HL-60 (cell line): Measurements from ENCODE around the gene RNASE4.

Experiments
- DNase-seq, 2 experiments: peaks; one replicate each; pipeline ENCODE4 v3.0.0-alpha.2; 2010 to 2020; ENCODE audit warnings: low read depth in 1 of 2, low spot score in 1 of 2
- H3K27ac ChIP-seq: fragments of 250-450 bp; sonication (Bioruptor Pico); replicated peaks from 2 replicates; pipeline ENCODE4 v1.5.1; 2020; ENCODE audit warnings: mild to moderate bottlenecking, moderate library complexity
- H3K27me3 ChIP-seq: fragments of 250-450 bp; sonication (Bioruptor Pico); 2 replicates; pipeline ENCODE4 v1.5.1; 2021; ENCODE audit warnings: mild to moderate bottlenecking, moderate library complexity; ENCODE audit not compliant: insufficient read depth, poor library complexity, severe bottlenecking
- H3K4me3 ChIP-seq: replicated peaks from 2 replicates; pipeline ENCODE4 v1.5.1; 2011; ENCODE audit warnings: mild to moderate bottlenecking, control low read depth, low read length; ENCODE audit not compliant: insufficient read depth
- CTCF ChIP-seq: IDR thresholded peaks from one replicate; pipeline ENCODE4 v1.5.1; 2011; ENCODE audit warnings: low read length, control low read depth, inconsistent platforms; ENCODE audit not compliant: insufficient read depth
- GABPA ChIP-seq: IDR thresholded peaks from 2 replicates; pipeline ENCODE4 v1.6.1; 2012; ENCODE audit warnings: low read depth
- POLR2AphosphoS5 ChIP-seq: IDR thresholded peaks from 2 replicates; pipeline ENCODE4 v1.6.1; 2012; ENCODE audit warnings: low read depth
- REST ChIP-seq: IDR thresholded peaks from 2 replicates; pipeline ENCODE4 v1.6.1; 2012; ENCODE audit warnings: low read depth; ENCODE audit not compliant: insufficient replicate concordance
- SPI1 ChIP-seq: IDR thresholded peaks from 2 replicates; pipeline ENCODE4 v1.6.1; 2012; ENCODE audit warnings: low read depth, mild to moderate bottlenecking, borderline replicate concordance

The RNASE4 gene

GRCh38 chr14:20690848-20691640 lies 6.7 kb downstream of the RNASE4 start:
- no peaks in the 10 kb centered on the region for H3K27me3 ChIP-seq
- no peak overlapping the region for H3K27ac ChIP-seq
- no peak overlapping the region for H3K4me3 ChIP-seq
- TF ChIP-seq SPI1 (no peak; the same call in 1 of the 2 replicates), CTCF (peak; percentile 84)
- peak; percentile 49 to 67 for DNase-seq

GRCh38 chr14:20692116-20692751 lies 7.9 kb downstream of the RNASE4 start:
- no peaks in the 10 kb centered on the region for H3K27me3 ChIP-seq
- no peak overlapping the region for H3K4me3 ChIP-seq
- H3K27ac ChIP-seq = no peak overlapping the region
- no peak for TF ChIP-seq REST
- TF ChIP-seq POLR2AphosphoS5 = no peak
- TF ChIP-seq SPI1 = no peak
- TF ChIP-seq CTCF = no peak
- no peak for TF ChIP-seq GABPA
- DNase-seq = no peak

- no peak overlapping the region for H3K27ac ChIP-seq
- TF ChIP-seq GABPA = no peak
- TF ChIP-seq SPI1 = no peak
- no peak for TF ChIP-seq POLR2AphosphoS5
- no peak for TF ChIP-seq CTCF
- no peak for TF ChIP-seq REST
- H3K27me3 ChIP-seq = no peaks in the 10 kb centered on the region
- DNase-seq = no peak
- H3K4me3 ChIP-seq = no peak overlapping the region
These were observed 12.4 kb downstream of the RNASE4 start for GRCh38 chr14:20696764-20697163.
